HL-60 (cell line): ENCODE data around the gene MIOX.

ENCODE experiments used
- DNase-seq, 2 experiments: peaks; one replicate each; pipeline ENCODE4 v3.0.0-alpha.2; 2010 to 2020; ENCODE audit warnings: low read depth in 1 of 2, low spot score in 1 of 2
- H3K27ac ChIP-seq: fragments of 250-450 bp; sonication (Bioruptor Pico); replicated peaks from 2 replicates; pipeline ENCODE4 v1.5.1; 2020; ENCODE audit warnings: mild to moderate bottlenecking, moderate library complexity
- H3K27me3 ChIP-seq: fragments of 250-450 bp; sonication (Bioruptor Pico); 2 replicates; pipeline ENCODE4 v1.5.1; 2021; ENCODE audit warnings: mild to moderate bottlenecking, moderate library complexity; ENCODE audit not compliant: insufficient read depth, poor library complexity, severe bottlenecking
- H3K4me3 ChIP-seq: replicated peaks from 2 replicates; pipeline ENCODE4 v1.5.1; 2011; ENCODE audit warnings: mild to moderate bottlenecking, control low read depth, low read length; ENCODE audit not compliant: insufficient read depth
- GABPA ChIP-seq: IDR thresholded peaks from 2 replicates; pipeline ENCODE4 v1.6.1; 2012; ENCODE audit warnings: low read depth
- POLR2AphosphoS5 ChIP-seq: IDR thresholded peaks from 2 replicates; pipeline ENCODE4 v1.6.1; 2012; ENCODE audit warnings: low read depth
- SPI1 ChIP-seq: IDR thresholded peaks from 2 replicates; pipeline ENCODE4 v1.6.1; 2012; ENCODE audit warnings: low read depth, mild to moderate bottlenecking, borderline replicate concordance
- TF ChIP-seq, protein P1 (sequence below): IDR thresholded peaks from 2 replicates; pipeline ENCODE4 v1.6.1; 2012; ENCODE audit warnings: low read depth; ENCODE audit not compliant: insufficient replicate concordance
- TF ChIP-seq, protein P2 (sequence below): IDR thresholded peaks from one replicate; pipeline ENCODE4 v1.5.1; 2011; ENCODE audit warnings: low read length, control low read depth, inconsistent platforms; ENCODE audit not compliant: insufficient read depth

The MIOX gene

GRCh38 chr22:50516891-50517290, 30.2 kb downstream of the MIOX start:
- Histone ChIP-seq H3K27ac (no peak overlapping the region), H3K27me3 (no peaks in the 10 kb centered on the region), H3K4me3 (no peak overlapping the region)
- no peak for DNase-seq
- TF ChIP-seq POLR2AphosphoS5 = no peak
- TF ChIP-seq GABPA = no peak
- TF ChIP-seq, protein P1, sequence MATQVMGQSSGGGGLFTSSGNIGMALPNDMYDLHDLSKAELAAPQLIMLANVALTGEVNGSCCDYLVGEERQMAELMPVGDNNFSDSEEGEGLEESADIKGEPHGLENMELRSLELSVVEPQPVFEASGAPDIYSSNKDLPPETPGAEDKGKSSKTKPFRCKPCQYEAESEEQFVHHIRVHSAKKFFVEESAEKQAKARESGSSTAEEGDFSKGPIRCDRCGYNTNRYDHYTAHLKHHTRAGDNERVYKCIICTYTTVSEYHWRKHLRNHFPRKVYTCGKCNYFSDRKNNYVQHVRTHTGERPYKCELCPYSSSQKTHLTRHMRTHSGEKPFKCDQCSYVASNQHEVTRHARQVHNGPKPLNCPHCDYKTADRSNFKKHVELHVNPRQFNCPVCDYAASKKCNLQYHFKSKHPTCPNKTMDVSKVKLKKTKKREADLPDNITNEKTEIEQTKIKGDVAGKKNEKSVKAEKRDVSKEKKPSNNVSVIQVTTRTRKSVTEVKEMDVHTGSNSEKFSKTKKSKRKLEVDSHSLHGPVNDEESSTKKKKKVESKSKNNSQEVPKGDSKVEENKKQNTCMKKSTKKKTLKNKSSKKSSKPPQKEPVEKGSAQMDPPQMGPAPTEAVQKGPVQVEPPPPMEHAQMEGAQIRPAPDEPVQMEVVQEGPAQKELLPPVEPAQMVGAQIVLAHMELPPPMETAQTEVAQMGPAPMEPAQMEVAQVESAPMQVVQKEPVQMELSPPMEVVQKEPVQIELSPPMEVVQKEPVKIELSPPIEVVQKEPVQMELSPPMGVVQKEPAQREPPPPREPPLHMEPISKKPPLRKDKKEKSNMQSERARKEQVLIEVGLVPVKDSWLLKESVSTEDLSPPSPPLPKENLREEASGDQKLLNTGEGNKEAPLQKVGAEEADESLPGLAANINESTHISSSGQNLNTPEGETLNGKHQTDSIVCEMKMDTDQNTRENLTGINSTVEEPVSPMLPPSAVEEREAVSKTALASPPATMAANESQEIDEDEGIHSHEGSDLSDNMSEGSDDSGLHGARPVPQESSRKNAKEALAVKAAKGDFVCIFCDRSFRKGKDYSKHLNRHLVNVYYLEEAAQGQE = no peak
- TF ChIP-seq SPI1 = no peak
- TF ChIP-seq, protein P2, sequence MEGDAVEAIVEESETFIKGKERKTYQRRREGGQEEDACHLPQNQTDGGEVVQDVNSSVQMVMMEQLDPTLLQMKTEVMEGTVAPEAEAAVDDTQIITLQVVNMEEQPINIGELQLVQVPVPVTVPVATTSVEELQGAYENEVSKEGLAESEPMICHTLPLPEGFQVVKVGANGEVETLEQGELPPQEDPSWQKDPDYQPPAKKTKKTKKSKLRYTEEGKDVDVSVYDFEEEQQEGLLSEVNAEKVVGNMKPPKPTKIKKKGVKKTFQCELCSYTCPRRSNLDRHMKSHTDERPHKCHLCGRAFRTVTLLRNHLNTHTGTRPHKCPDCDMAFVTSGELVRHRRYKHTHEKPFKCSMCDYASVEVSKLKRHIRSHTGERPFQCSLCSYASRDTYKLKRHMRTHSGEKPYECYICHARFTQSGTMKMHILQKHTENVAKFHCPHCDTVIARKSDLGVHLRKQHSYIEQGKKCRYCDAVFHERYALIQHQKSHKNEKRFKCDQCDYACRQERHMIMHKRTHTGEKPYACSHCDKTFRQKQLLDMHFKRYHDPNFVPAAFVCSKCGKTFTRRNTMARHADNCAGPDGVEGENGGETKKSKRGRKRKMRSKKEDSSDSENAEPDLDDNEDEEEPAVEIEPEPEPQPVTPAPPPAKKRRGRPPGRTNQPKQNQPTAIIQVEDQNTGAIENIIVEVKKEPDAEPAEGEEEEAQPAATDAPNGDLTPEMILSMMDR = no peak

DNA sequence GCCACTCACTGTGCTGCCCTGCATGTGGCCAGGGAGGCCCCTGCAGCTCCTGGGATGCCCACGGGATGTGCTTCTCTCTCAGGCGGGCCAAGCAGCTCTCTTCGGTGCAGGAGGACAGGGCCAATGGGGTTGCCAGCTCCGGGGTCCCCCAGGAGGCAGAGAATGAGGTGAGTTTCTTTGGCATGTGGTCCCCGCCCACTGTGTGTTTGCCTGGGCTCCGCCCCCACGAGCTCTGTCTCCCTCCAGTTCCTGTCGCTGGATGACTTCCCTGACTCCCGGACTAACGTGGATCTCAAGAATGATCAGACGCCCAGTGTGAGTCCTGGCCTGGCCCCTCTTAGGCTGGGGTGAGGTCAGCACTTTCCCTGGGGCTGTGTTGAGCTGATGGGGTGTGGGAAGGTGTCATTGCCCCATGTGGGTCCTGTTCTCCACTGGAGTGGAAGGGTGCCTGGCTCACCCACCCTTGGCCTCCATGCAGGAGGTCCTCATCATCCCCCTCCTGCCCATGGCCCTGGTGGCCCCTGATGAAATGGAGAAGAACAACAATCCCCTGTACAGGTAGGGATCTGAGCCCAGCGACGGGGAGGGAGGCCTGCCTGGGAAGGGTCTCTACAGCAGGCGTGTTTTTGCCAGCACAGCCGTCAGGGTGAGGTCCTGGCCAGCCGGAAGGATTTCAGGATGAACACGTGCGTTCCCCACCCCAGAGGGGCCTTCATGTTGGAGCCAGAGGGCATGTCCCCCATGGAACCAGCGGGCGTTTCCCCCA, 31.0 kb downstream of the MIOX start:
- TF ChIP-seq SPI1 = no peak
- TF ChIP-seq, protein P2 = no peak
- TF ChIP-seq, protein P1 = no peak
- TF ChIP-seq GABPA = no peak
- no peak for TF ChIP-seq POLR2AphosphoS5
- H3K27ac ChIP-seq = no peak overlapping the region
- no peak for DNase-seq
- no peaks in the 10 kb centered on the region for H3K27me3 ChIP-seq
- H3K4me3 ChIP-seq = no peak overlapping the region

GRCh38 chr22:50518606-50519005, 31.9 kb downstream of the MIOX start:
- Histone ChIP-seq H3K27ac (no peak overlapping the region), H3K27me3 (no peaks in the 10 kb centered on the region), H3K4me3 (no peak overlapping the region)
- no peak for TF ChIP-seq SPI1
- TF ChIP-seq, protein P2 = no peak
- TF ChIP-seq POLR2AphosphoS5 = no peak
- TF ChIP-seq, protein P1 = no peak
- no peak for TF ChIP-seq GABPA
- DNase-seq = no peak
